GM19043 (cell line): ENCODE data around the gene MED13.
"Not testable (repeated sequence)": the region's sequence is repeated elsewhere in the genome, so short reads cannot be mapped to it uniquely, and the experiment has no call there.

Experiments used
- ATAC-seq: cut with Tn5 transposase; IDR thresholded peaks from one replicate; pipeline ENCODE4 v1.9.1; 2021; ENCODE audit warnings: low read depth; ENCODE audit not compliant: unreplicated experiment

MED13 gene

DNA sequence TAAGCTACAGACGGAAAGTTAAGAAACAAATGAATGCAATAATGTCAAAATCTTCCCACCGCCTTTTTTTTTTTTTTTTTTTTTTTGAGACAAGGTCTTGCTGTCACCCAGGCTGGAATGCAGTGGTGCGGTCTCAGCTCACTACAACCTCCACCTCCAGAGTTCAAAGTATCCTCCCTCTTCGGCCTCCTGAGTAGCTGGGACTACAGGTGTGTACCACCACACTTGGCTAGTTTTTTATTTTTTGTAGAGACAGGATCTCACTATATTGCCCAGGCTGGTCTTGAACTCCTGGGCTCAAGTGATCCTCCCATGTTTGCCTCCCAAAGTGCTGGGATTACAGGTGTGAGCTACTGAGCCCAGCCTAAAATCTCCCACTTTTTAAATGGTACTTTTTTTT lies 66.5 kb downstream of the MED13 start:
- not testable (repeated sequence) for ATAC-seq

DNA sequence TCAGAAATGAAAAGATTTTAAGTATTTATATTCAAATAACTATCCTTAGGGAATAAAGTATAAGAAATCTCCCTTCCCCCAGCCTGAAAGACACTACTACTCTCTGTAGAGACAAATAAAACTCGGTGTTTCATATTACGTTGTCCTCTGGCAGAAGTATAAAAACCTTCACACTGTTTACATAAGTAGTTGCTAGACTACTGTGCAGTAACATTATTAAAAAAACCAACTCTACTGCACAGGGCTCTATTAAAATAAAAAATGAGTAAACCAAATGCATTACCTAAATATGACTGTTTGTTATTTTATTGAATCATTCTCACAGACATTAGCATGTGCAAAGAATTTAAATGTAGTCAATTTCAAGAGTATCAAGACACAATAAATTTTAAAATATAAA lies 67.4 kb downstream of the MED13 start:
- no peak for ATAC-seq

DNA sequence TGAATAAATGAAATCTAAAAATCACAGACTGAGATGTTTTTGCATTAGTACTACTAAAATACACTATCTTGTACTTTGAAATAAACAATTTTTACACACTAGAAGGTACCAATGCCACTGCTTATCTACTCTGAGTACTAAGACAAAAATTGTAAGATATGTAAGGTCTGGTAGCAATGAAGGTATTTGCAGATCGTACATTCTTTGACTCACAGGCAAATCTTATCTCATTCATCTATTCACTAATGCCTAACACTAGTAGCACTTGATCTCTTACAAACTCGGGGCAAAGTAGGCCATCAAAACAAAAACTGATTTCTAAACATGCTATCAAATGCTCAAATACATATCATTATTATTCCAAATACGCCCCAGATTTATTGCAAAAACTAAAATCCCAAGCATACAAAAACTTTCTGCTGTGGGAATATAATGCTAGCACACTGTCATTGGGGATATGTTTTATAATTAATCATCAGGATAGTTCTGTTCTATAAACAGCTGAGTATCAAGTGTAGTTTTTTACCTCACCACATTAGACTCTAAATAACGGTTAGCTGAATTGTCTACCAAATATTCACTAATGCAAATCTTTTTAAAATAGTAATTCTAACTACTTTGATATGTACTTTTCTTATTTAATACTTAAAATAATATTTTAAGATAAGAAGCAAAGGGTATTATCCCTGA lies 68.0 kb downstream of the MED13 start:
- ATAC-seq, result no peak

DNA sequence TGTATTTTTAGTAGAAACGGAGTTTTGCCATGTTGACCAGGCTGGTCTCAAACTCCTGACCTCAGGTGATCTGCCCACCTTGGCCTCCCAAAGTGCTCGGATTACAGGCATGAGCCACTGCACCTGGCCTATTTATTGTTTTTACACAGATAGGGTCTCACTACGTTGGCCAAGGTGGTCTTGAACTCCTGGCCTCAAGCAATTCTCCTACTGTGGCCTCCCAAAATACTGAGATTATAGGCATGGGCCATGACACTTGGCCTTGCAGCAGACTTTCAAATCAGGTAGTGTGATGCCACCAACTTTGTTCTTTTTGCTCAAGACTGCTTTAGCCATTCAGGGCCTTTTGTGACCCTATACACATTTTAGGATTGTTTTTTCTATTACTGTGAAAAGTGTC lies 75.6 kb downstream of the MED13 start:
- no peak for ATAC-seq

DNA sequence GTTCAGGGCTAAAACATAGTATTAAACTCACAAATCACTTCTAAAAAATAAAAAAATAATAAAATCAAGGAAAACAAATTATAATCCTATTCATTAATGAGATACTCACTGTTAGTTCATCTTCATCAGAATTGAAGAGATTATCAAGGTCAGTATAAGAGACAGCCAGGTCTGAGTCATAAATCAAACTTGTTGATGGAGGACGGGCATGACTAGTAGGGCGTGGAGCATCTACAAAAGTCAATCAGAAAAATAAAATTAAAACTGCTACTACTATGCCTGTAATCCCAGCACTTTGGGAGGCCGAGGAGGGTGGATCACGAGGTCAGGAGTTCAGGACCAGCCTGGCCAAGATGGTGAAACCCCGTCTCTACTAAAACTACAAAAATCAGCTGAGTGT lies 78.2 kb downstream of the MED13 start:
- no peak for ATAC-seq

DNA sequence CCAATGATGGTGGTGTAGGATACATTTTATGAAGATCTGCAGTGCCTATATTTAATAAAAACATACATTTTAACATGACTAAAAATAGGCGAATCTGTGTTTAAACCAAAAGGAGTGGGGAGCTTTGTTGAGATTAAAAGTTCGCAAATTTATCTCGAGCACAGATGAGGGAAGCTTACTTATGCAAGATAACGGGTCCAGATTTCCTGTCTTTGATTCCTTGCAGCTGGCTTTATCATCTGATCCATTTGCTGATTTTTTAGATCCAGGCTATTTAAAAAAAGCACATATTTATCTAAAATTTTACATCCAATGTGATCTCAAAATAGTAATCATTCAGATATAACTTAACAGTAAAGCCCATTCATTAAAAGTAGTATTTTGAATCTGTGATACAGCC lies 80.3 kb downstream of the MED13 start:
- ATAC-seq, result no peak

DNA sequence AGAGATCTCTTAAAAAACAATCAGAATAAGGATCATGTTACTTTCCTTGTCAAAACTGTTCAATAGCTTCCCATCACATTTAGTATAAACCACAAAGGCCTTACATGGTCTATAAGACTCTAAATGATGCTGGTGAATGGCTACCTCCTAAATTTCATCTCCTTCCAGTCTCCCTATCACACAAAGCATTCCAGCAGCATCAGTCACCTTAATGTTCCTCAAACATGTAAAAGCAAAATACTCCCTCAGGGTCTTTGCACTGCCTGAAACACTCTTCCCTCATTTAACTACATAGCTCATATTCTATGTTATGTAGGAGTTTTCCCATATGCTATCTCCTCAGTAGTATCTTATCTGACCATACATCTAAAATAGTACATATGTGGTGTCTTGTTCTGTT lies 83.8 kb downstream of the MED13 start:
- no peak for ATAC-seq

DNA sequence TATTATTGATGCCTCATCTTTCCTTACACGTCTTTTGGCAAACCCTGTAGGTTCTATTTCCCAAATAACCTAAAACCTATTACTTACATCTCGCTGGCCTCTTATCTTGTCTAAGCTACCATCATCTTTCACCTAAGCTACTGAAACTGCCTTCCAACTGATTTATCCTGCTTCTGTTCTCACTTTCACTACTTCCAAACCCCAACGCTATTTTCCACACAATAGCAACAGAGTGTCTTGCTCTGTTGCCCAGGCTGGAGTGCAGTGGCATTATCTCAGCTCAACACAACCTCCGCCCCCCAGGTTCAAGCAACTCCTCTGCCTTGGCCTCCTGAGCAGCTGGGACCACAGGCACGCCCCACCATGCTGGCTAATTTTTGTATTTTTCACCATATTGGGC lies 84.5 kb downstream of the MED13 start:
- ATAC-seq, result no peak

DNA sequence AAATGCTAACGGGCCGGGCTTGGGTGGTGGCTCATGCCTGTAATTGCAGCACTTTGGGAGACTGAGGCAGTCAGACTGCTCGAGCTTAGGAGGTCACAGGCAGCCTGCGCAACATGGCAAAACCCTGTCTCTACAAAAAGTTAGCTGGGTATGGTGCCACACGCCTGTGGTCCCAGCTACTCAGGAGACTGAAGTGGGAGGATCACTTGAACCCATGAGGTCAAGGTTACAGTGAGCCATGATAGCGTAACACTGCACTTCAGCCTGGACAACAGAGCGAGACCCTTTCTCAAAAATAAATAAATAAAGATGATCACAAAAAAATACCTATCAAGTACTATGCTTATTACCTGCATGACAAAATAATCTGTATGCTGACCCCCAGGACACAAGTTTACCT lies 91.0 kb downstream of the MED13 start:
- ATAC-seq, result no peak

DNA sequence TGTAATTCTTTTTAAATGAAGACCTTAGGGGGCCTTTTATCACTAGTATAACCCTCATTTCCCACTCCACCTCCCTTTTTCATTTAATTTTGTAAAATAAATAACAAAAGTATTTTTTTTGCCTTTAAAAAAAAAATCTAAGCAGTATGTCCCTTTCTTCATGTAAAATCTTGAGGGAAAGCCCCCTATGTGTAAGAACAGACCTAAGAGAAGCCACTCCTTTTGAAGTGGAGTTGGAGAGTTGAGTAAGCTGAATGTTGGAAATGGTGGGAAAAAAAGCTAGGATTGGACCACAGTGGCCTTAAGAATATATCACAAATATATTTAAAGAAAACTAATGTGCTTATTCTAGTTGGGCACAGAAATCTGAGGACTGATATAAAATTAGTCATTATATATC lies 92.8 kb downstream of the MED13 start:
- no peak for ATAC-seq

DNA sequence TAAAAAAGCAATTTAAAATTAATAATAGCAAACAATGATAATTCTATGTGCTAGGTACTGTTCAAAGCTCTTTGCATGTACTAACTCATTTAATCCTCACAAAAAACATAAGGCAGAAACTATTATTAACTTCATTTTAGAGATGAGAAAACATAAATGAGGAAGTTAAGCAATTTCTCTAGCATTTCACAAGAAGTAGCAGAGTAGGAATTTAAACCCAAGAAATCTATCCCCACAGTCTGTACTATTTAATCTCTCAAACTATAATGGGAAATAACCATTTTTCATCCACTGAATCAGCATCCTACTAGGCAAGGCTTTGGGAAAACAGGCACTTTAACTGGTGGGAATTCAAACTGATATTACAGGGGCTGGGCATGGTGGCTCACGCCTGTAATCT lies 95.0 kb downstream of the MED13 start:
- ATAC-seq, result no peak

DNA sequence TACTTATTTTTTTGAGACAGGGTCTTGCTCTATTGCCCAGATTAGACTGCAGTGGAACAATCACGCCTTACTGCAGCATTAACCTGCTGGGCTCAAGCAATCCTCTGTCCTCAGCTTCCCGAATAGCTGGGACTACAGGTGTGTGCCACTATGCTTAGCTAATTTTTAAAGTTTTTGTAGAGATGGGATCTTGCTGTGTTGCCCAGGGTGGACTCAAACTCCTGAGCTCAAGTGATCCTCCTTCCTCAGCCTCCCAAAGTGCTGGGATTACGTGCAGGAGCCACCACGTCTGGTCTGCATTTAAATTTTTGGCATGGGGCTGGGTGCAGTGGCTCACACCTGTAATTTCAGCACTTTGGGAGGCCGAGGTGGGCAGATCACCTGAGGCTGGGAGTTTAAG lies 96.3 kb downstream of the MED13 start:
- no peak for ATAC-seq

DNA sequence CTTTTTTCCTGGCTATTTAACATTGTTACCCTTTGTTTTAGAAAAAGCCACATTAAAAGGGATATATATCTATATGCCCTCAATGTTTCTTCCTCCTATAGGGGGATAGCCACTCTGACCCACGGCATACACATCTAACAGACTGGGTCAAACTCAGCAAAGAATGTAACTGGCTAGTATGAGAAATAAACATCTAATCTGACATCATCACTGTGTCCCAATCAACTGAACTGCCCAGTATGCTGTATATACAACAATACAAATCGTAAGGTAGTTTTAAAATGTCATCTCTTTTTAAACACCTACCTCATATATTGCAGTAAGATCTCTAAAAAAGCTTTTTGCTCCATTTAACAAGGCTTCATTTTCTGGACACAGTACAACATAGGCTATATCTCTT lies 97.3 kb downstream of the MED13 start:
- ATAC-seq, result no peak

DNA sequence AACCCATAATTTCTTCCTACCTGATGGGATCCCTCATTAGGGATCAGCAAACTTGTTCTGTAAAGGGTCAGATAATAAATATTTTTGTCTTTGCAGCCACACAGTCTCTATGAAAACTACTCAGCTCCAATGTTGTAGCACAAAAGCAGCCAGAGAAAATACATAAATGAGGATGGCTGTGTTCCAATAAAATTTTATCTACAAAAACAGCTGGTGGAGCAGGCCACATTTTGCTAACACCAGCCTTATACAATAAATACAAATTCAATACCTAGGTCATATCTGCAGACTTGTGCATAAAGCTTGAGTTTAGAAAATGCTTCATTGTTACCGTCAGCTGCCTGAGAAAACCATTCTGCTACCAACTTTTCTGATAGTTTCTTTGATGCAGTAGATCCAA lies 98.9 kb downstream of the MED13 start:
- no peak for ATAC-seq

DNA sequence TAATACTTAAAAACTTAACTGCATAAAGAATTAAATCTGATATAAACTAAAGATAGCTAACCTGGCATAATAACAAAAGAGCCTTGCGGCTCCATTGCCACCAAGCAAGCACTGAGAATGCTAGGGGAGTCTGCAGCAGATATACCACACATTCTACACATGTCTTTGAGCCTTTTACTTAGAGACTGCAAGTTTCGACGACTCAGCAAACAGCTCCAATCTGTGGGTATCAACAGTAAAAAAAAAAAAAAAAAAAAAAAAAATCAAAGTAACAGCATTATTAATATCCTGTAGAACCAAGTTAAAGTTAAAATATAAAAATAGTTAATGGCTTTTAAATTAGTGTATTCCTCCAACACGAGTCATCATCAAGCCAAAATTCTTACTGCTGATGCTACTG lies 109.5 kb downstream of the MED13 start:
- ATAC-seq, result no peak

DNA sequence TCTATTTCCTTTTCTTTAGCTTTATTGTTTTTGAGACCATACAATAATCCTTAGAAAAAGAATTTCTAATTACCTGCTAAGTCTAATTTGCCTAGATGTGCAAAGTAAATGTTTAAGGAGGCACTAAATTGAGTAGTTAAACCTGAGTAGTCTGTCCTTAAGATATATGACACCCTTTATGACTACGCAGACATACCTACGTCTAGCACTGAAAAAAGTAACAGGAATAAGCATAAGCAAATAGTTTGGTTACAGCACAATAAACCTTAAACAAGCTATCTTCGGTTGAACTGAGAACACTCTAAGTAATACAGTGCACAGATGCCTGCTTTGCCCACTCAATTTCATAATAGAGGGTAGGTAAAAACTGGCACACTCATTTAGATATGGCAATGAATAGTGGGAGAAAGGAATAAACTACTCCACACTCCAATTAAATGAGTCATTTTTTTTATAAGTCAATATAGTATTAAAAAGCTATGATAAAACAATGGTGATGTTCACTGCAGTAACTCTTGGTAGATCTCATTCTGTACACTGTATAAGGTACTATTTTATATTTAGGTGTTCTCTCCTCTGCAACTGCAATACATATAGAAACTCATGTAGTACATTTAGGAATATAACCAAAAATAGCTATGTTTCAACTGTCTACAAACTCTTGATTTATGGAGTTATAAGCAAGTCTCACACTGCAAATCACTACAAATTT lies 117.6 kb downstream of the MED13 start:
- no peak for ATAC-seq

DNA sequence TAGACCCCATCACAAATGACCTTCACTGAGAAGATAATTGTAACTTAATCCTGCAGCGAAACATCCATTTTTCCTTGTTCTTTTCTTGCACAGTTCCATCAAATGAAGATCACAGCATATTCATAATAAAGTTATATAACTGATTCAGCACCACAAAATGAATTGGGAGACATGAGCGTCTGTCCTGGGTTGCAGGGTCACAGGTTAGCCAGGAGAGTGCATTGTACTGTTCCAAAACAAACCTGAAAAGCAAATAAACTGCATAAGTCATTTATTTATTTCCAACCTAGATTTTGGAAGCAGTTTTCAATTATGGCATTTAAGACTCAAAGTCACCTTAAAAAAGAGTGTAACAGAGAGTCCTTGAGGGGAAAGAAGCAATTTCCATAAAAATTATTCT lies 118.7 kb downstream of the MED13 start:
- no peak for ATAC-seq

DNA sequence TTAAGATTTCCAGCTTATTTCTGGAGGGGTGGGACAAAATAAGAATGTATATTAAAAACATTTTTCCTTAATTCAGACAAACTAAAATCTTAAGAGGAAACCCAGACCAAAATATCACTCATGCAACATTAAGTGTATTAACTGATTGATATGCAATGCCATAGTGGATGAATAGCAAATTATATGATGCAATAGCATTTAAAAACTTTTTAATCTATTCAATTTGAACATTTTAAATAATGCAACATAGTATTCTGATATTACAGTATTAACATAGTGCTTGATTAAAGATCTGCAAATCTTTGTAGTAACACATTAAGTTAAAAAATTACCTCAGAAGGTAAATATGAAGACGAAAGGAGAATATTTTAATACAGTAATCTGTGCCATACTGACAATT lies 122.0 kb downstream of the MED13 start:
- ATAC-seq, result no peak

DNA sequence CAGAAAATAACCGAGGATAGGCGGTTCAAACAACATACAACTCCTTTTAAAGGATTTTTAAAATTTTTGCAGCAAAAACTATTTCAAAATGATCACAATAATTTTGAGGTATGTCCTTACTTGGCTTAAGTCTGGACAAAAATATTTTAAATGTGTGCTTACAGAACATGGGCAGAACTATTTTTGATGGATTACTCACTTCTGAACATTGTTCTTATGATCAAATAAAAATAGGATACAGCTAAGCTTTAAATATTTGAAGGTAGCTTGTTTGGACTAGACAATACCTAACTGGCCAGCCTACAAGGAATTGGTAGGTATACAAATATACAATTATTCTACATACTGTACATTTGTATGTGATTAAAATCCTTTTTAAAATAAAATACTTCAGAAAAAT lies 123.0 kb downstream of the MED13 start:
- no peak for ATAC-seq

DNA sequence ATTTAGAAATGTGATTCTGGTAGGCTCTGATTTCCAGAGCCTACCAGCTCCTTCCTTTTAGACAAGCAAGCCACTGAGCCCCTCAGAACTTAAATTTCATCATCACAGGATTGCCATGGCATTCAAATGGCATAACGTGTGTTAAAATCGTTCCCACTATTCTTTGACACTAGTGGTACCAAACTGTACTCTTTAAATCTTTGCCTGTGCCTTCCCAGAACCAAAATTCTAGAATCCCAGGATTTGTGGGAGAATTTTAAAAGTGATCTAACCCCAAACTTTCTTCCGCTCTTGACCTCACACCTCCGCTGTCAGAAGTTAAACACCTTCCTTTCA lies 137.0 kb downstream of the MED13 start:
- ATAC-seq, result no peak

DNA sequence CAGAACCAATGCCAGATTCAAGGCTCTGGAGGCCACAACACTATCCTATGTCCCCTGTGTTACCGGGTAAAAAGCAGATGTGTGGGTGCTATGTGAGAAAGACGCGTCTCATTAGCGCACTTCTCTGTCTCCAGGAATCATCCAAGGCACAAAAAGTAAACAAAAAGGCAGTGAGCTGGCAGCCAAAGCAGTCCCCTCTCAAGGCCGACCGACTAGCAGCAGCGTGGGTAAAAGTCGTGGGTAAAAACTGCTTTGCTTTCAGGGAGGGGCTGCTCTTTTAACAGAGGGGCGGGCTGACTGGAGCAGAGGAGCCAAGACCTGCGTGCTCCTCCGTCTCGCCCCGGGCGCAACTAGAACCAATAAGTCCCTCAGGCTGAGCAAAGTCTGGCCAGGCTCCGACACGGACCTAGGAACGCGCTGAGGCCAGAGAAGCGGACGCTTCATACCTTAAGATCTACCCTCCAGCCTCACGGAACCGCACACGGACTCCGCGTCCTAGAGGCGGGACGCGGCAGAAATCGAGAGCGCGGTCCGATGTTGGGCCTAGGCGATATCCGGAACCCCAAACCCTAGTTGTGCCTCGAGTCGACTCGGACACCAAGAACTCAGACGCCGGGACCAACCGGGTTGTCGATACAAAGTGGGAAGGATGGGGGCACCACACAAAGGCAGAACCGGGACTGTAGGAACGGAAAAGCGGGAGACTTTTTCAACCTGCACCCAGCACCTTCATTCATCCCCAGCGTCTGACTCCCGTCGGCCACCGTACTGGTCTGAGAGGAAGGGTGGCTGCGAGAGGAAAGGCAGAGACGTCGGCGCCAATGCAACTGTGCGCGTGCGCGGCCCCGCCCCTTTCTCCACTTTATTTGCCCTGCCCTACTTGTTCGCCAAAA lies 137.6 kb downstream of the MED13 start, which contains the start of gene INTS2:
Gene INTS2, minus strand, starts transcription at position 775 of the 893 bp plus-strand sequence. CDS start 1,338 bp downstream, outside the sequence.
- ATAC-seq, result peak; percentile 75

DNA sequence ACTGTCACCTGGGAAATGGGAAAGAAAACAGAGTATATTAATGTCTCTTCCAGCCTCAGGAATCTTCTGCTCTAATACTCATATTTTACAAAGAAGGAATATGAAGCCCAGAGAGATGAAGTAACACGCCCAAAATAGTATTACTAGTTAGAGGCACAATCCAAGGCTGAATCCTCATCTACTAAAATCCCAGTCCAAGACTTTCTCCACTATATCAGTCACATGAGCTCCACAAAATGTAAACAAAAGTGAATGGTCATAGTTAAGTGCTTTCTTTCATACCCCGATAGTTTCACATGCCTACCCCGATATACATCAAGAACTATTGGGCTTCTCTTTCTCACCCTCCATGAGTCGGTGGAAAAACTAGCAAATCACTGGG lies 138.3 kb downstream of the MED13 start:
- ATAC-seq, result no peak
